C4-2B (cell line): ENCODE results near the gene FOXP1.
A peak's percentile ranks its signal among the peaks of the same experiment; 100 is the strongest.

Source experiments
- H3K27ac ChIP-seq: fragments of 450-650 bp; 2 replicates; pipeline ENCODE4 v1.5.1; 2017
- ZFX ChIP-seq: fragments of 450-650 bp; IDR thresholded peaks from 2 replicates; pipeline ENCODE4 v1.6.1; 2017
- TF ChIP-seq, protein P1 (sequence below): fragments of 450-650 bp; conservative IDR thresholded peaks from 2 replicates; pipeline ENCODE4 v1.5.1; 2017; ENCODE audit warnings: mild to moderate bottlenecking

Gene FOXP1

DNA sequence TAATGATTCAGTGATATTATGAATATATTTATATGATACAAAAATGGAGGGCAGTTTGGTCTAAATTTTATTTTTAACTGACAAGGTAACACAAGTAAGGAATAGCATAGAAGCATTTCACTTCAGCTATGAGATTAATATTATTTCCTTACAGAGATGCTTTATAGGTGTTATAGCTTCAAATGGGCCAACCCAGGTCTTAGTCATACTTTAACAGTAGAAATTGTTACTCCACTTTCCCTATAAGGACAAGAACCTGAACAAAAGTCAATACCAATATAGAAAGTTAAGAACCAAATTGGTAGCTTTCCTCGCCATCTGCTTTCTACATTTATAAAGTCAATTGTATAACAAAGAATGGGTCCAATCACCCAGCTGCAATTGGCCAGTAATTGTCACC lies 570.6 kb downstream of the FOXP1 start:
- no peak overlapping the region for H3K27ac ChIP-seq

GRCh38 chr3:71011565-71012287 lies 571.8 kb downstream of the FOXP1 start:
- TF ChIP-seq ZFX, result no peak
- TF ChIP-seq, protein P1, sequence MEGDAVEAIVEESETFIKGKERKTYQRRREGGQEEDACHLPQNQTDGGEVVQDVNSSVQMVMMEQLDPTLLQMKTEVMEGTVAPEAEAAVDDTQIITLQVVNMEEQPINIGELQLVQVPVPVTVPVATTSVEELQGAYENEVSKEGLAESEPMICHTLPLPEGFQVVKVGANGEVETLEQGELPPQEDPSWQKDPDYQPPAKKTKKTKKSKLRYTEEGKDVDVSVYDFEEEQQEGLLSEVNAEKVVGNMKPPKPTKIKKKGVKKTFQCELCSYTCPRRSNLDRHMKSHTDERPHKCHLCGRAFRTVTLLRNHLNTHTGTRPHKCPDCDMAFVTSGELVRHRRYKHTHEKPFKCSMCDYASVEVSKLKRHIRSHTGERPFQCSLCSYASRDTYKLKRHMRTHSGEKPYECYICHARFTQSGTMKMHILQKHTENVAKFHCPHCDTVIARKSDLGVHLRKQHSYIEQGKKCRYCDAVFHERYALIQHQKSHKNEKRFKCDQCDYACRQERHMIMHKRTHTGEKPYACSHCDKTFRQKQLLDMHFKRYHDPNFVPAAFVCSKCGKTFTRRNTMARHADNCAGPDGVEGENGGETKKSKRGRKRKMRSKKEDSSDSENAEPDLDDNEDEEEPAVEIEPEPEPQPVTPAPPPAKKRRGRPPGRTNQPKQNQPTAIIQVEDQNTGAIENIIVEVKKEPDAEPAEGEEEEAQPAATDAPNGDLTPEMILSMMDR, result no peak
- peak overlapping the region; percentile 59; the same call in 1 of the 2 replicates for H3K27ac ChIP-seq

More for the DNA sequence above, 570.6 kb downstream of the FOXP1 start:
- TF ChIP-seq ZFX, result no peak
- TF ChIP-seq, protein P1, result no peak

DNA sequence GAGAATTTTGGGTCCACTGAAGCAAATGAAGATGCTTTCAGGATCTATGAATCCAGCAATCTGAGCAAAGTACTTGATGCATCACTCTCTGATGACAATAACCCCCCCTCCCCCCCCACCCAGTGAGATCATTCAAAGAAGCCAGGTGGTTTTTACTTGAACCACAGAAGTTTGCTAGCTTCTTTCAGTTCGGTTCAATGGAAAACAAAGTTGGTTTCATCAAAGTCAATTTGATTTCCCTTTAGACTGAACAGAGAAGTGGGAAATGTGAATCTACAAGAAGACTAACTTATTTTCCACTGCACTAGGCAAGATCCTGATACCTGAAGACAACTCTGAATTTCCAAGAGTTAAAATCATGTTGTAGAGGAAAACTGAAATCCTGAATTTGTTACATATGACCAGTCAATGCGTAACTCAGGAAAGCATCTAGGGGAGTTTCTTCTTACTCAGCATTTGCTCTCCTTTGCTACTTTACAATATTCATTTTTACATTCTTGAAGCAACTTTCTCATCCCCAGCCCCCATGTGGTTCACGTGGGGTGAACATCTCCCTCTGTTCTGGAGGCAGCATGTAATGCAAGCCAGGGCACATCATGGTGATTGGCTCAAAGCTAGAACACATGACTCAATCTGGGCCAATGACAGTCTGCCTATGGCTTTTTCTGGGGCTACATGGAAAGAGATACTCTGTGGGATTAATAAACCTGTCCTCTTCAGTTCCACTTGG lies 572.6 kb downstream of the FOXP1 start:
- H3K27ac ChIP-seq, result peak overlapping the region; percentile 59; the same call in 1 of the 2 replicates

GRCh38 chr3:71008350-71008935 lies 575.1 kb downstream of the FOXP1 start:
- H3K27ac ChIP-seq, result no peak overlapping the region
- TF ChIP-seq, protein P1, result no peak
- TF ChIP-seq ZFX, result no peak

More for the DNA sequence above, 572.6 kb downstream of the FOXP1 start:
- TF ChIP-seq, protein P1, result no peak
- TF ChIP-seq ZFX, result no peak

DNA sequence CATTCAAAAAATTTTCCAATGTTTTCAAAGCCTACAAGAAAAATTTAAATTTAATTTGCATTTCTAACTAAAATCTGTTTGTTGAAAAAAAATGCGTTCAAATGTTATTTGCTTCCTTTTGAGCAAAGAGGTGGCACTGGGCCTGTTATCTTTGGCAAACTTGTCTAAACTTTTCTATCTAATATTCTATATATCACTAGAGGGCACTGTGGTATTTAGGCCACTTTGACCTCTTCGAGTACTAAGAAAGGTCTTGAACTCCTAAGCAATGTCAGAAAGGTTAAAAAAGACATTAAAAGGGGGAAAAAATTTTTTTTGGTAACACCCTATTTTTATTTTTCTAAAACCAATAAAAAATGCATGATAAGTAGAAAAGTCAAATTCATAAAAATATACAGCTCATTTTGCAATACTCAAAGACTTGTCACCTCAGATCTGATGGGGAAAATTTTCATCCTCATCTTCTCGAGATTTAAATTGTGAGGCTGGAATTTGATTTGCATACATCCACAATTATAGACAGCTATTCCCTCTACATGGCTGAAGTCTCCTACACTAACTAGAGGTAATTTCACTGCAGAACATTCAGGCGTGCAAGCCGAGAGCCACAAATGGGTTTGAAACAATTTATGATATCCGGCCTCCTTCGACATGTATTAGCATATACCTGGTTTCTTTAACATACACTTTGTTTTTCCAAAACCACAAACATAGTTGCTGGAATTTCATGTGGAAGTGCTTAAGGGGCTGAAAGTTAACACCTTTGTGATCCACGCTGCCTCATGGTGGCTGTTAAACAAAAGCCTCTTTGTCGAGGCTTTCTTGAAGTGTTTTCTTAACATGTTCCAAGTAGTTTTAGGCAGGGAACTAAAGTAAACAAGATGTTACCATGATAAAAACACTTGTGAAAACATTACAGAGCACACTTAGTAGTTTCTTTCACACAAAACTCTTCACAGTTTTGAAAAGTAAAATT lies 576.4 kb downstream of the FOXP1 start:
- TF ChIP-seq, protein P1, result peak; percentile 80
- no peak for TF ChIP-seq ZFX
- H3K27ac ChIP-seq, result no peak overlapping the region

- no peak overlapping the region for H3K27ac ChIP-seq
- no peak for TF ChIP-seq ZFX
- TF ChIP-seq, protein P1, result no peak
These were observed 577.7 kb downstream of the FOXP1 start for GRCh38 chr3:71005702-71006321.
